GM19395 (cell line): ENCODE measurements around the gene TLE3.
A peak's percentile ranks its signal among the peaks of the same experiment; 100 is the strongest.

ENCODE experiments used
- ATAC-seq: cut with Tn5 transposase; IDR thresholded peaks from one replicate; pipeline ENCODE4 v1.9.1; 2021; ENCODE audit warnings: mild to moderate bottlenecking, moderate library complexity; ENCODE audit not compliant: unreplicated experiment

Gene TLE3

GRCh38 chr15:70034596-70034995 lies 63.1 kb downstream of the TLE3 start:
- no peak for ATAC-seq

- no peak for ATAC-seq
Measured at GRCh38 chr15:70034141-70034540, 63.6 kb downstream of the TLE3 start.

DNA sequence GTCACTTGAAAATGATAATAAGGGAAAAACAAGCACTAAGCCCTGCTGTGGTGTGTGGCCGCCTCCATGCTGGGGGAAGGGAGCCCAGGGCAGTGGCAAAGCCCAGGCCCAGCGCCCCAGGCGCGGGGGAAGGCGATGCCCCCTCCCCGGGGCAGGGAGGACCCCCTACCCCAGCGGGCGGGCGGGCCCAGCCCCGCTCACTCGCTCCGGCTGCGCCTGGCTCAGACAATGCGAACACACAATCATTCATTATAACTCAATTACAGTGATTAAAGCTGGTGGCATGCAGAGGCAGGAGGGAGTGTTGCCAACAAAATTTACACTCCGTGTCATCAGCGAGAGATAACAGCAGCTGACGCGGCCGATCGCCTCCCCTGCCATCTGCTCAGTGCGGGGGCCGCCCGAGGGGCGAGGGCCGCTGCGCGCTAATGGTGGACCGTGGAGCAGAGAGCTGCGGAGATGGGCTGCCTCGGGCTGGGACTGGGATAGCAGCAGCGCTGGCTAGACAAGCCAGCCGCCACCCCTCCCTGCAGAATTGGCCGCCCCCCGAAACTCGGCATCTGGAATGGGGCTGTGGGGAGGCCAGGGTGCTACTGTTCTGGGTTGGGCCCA lies 64.1 kb downstream of the TLE3 start:
- ATAC-seq, result no peak

GRCh38 chr15:70033109-70033508 lies 64.6 kb downstream of the TLE3 start:
- ATAC-seq, result no peak

- no peak for ATAC-seq
Measured at GRCh38 chr15:70032509-70032908, 65.2 kb downstream of the TLE3 start.

- no peak for ATAC-seq
Measured at GRCh38 chr15:70031713-70032112, 66.0 kb downstream of the TLE3 start.

DNA sequence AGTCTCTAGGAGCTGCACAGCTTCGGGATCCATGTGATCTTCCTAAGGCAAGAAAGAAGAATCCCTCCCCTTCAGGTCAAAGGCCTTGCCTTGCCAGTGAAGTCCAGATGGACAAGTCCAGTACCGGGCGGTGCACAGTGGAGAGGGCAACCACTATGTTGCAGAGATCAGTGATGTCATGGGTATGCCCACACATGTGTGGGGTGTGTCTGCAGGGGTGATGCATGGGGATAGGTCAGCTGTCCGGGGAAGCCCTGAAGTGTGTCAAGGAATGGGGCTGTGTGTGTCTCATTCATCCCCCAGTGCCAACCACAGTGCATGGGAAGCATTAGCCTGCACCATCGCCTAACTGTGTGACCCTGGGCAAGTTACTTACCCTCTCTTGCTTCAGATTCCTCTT lies 66.5 kb downstream of the TLE3 start:
- no peak for ATAC-seq

DNA sequence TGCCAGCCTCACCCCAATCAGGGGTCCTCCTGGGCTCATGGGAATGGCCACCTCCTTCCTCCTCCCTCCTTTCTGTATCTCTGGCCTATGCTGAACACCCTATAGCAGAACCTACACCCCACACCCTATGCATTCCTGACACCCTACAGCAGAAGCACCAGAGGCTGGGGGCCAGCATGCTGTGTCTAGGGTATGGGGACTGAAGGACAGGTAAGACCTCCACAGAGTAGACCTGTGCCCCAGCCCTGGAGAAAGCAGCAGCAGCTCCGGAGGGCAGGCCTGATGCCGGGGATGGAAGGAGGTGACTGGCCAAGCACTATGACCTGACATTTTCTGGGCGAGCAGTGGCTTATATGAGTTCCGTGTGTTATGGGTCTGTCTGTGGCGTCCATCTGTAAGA lies 66.9 kb downstream of the TLE3 start:
- no peak for ATAC-seq

- ATAC-seq, result no peak
Measured at GRCh38 chr15:70029297-70029701, 68.4 kb downstream of the TLE3 start.

DNA sequence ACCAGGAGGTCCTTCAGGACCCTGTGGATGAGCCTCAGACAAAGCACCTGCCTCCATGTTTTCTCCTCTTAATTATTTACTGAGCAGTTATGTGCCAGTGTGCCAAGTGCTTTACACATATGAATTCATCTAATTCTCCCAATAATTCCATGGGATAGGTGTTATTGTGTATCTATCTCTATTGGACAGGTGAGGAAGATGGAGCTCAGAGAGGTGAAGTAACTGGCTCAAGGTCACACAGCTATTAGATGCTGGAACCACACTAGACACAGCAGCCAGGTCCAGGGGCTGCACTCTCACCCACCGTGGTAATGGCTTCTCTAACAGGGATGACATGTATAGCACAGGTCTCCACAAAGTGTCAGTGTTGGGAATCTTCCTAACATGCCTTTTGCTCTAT lies 70.2 kb downstream of the TLE3 start:
- no peak for ATAC-seq

GRCh38 chr15:70026991-70027390 lies 70.7 kb downstream of the TLE3 start:
- ATAC-seq, result no peak

DNA sequence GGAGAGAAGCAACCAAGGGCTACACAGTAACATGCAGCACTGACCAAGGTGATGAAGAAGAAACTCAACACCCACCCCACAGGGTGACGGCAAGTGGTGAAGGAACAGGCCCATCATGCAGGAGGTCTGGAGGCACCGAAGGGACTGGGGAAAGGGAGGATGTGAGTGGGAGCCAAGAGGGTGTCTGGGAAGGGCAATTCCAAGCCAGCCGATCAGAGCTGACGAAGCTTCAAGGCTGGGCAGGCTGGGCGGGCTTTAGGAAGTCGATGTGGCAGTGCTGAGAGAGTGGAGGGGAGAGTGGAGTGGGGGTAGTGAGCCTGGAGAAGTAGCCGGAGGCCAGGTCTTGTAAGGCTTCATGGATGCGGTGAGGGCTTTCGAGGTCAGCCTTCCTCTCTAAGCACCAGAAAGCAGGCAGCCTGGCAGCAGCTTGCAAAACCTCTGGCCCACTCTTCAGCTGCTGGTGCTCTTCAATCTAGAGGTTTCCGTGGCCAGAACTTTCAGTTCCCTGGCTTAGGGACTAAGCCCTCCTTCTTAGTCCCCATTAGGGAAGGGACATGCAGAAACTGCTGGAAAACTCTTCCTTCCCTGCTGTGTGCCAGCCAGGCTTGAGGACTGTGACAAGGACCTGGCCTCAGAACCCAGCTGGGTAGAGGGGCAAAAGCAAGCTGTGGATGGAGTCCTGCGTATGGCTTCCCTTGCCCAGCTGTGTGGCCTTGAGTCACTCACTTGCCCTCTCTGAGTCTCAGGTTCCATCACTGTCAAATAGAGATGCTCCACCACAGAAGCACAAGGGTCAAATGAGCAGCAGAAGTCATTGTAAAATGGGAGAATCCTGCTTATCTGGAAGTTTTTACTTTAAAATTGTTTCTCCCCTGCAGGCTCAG lies 72.1 kb downstream of the TLE3 start:
- ATAC-seq, result no peak

DNA sequence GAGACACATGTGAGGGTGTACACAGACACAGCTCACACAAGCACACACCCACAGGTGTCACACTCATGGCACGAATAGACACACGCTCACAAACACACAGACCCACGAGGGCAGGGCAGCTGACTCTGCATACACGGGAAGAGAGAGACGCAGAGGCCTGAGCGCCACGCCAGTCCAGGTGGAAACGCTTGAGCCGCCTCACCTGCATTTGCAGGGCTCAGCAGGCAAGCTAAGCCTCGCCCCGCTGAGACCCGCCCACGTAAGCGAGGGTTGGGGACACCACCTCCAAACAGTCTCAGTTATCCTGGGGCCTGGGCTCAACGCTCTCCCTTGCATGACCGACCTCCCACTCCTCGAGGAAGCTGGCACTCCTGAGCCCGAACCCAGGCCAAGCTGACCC lies 73.2 kb downstream of the TLE3 start:
- ATAC-seq, result no peak

- ATAC-seq, result no peak
Measured at GRCh38 chr15:70023769-70024491, 73.8 kb downstream of the TLE3 start.

GRCh38 chr15:70023064-70023768 lies 74.5 kb downstream of the TLE3 start:
- ATAC-seq, result peak; percentile 86

- no peak for ATAC-seq
Measured at GRCh38 chr15:70020229-70020628, 77.5 kb downstream of the TLE3 start.

DNA sequence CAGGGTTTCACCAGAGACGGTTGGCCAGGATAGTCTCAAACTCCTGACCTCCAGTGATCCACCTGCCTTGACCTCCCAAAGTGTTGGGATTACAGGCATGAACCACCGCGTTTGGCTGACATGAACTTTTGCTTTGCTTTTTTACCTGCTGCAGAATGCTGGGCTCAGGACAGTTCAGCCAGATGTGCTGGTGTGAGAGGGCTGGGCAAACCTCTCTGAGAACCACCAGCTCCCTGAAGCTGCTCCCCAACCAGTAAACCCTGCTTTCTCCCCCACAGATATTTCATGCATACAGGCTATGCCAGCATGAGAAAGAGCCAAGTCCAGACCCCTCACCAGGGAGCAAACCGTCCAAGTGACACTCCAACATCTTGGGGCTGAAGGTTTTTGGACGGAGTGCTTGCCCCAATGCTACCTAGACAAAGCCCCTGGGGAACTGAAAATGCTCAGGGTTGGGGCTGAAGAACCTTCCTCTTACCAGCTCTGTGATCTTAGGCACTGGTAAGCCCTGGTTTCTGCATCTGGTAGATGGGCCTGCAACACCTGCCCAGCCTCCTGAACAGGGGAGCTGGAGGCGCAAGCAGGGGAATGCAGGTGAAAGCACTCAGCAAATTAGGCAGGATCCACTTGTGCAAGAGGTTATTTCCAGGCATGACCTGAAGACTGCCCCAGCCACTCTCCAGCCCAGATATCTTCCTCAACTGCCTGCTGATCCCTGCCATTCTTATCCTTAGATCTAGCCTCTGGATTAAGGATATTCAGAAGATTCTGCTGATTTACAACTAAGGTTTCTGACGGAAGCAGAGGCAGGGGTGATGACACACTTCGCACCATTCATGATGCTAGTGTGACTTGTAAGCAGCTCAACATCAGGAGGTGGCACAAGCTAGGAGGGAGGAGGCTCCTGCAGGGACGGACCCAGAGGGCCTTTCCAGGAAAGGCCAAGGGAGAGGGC lies 78.8 kb downstream of the TLE3 start:
- no peak for ATAC-seq

- ATAC-seq, result no peak
Measured at GRCh38 chr15:70017801-70018200, 79.9 kb downstream of the TLE3 start.

GRCh38 chr15:70017025-70017424 lies 80.7 kb downstream of the TLE3 start:
- ATAC-seq, result no peak

DNA sequence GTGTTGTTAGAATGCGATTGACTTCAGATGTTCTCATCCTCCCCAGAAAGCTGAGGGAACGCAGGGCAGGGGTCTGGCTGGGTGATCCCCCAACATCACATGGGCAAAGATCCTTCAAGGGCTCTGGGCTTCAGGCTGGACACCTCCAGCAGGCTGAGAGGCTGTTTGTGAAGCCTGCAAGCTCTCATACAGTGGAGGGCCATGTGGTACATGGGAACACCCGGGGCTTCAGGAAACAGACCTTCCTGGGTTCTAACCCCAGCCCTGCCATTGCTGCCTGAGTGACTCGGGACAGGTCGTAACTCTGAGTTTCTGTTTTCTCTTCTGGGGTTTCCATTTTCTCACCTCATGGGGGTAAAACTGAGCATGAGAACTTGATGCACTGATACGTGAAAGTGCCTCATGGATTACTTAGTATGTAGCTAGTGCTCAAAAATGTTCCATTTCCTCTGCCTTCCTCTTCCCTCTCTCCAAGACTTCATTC lies 81.2 kb downstream of the TLE3 start:
- no peak for ATAC-seq
